Esophagus (tissue), 2 donors: ENCODE results near the gene TMEM109. TPM values are rescaled to one million over a fixed set of nuclear protein-coding genes. Genes with fewer than 3 reads are reported as not detected.

Experiments
- H3K27ac ChIP-seq, 2 donors: one replicate each; pipeline ENCODE4 v1.5.1; 2013; ENCODE audit warnings: low read depth in 2 of 2, mild to moderate bottlenecking in 2 of 2, inconsistent platforms in 1 of 2, low read length in 1 of 2, moderate library complexity in 1 of 2
- H3K27me3 ChIP-seq, 2 donors: one replicate each; pipeline ENCODE4 v1.6.1; 2013; ENCODE audit warnings: low read length in 2 of 2, control low read depth in 1 of 2, mild to moderate bottlenecking in 1 of 2; ENCODE audit not compliant: insufficient read depth in 2 of 2, control insufficient read depth in 1 of 2
- H3K36me3 ChIP-seq, 2 donors: one replicate each; pipeline ENCODE4 v1.6.1; 2013; ENCODE audit warnings: low read length in 1 of 2; ENCODE audit not compliant: control insufficient read depth in 2 of 2, insufficient read depth in 2 of 2
- H3K4me1 ChIP-seq, 2 donors: one replicate each; pipeline ENCODE4 v1.6.1; 2013; ENCODE audit warnings: low read length in 1 of 2; ENCODE audit not compliant: control insufficient read depth in 2 of 2, insufficient read depth in 2 of 2
- H3K4me3 ChIP-seq, 2 donors: one replicate each; pipeline ENCODE4 v1.5.1; 2013; ENCODE audit warnings: low read length in 2 of 2, mild to moderate bottlenecking in 2 of 2, low read depth in 1 of 2, moderate library complexity in 1 of 2
- H3K9me3 ChIP-seq, 2 donors: one replicate each; pipeline ENCODE4 v1.6.1; 2013; ENCODE audit warnings: mild to moderate bottlenecking in 2 of 2, low read depth in 1 of 2, low read length in 1 of 2, moderate library complexity in 1 of 2; ENCODE audit not compliant: control insufficient read depth in 2 of 2, insufficient read depth in 1 of 2
- WGBS, 2 donors: extraction: QIAGEN DNeasy Blood & Tissue Kit; methylation state at CpG; one replicate each; pipeline ENCODE4 v1.1.7; 2013; 5-methylcytosine and 5-hydroxymethylcytosine counted together
- polyA plus RNA-seq, 2 donors: library from polyadenylated mRNA; stranded (reverse); fragments of 200-250 nt; gene quantifications; one replicate each; pipeline ENCODE4 v1.2.3, GENCODE V29; 2013
- donor health status: healthy with polysubstance abuse.
- donor health status: Bipolar disorder and iron deficiency.

TMEM109 gene
- polyA plus RNA-seq, 2 donors = 68.4 to 112 TPM

DNA sequence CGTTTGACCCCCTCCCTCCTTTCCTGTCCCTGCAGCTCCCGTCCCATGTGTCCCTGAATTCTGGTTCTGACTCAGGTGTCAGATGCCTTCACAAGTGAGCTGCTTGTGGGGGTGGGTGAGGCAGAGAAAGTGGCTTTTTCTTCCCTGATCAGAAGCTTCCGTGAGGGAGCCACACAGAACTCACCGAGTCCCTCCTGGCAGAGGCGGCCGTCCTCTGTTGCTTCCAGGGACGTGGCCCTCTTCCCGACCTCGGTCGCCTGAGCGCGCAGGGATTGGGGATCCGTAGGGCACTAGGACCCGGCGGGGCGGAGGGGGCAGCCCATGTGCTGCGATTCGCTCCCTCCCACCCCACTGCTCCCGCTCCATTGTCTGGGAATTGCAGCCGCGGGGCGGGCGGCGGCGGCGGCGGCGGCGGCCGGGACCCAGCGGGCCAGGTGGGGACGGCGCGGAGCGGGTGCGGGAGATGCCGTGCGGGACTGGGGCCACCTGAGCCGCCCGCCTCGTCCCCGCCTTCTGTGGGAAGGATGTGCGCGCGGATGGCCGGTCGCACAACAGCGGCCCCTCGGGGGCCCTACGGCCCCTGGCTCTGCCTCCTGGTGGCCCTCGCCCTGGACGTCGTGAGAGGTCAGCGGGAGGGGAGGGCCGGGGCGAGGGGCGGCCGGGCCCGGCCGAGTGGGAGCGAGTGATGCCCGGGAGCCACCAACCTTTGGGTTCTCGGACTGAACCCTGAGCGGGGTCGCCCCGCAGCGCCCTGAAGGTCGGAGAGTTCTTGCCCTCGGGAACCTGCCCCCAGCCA is 10.3 kb downstream of the TMEM109 start, which contains the start of gene TMEM132A:
TMEM132A (plus strand) TSS at position 351 of the 796 bp plus-strand sequence; CDS start at position 525, 174 bp downstream.
- H3K36me3 ChIP-seq = peaks cover 11 to 39% of the 10 kb centered on the region in 2 donors
- no peaks in the 10 kb centered on the region for H3K27me3 ChIP-seq
- peak within 1 kb of the TSS; percentile 65 to 70 for H3K4me3 ChIP-seq
- peaks cover 12 to 34% of the 10 kb centered on the region in 2 donors for H3K4me1 ChIP-seq
- peak within 1 kb of the TSS in 1 of 2 donors; percentile 26 for H3K27ac ChIP-seq
- no peaks in the 10 kb centered on the region for H3K9me3 ChIP-seq
- 1 to 2% methylated on average over 46 to 69 of the region's 69 CpGs for WGBS, 2 donors

DNA sequence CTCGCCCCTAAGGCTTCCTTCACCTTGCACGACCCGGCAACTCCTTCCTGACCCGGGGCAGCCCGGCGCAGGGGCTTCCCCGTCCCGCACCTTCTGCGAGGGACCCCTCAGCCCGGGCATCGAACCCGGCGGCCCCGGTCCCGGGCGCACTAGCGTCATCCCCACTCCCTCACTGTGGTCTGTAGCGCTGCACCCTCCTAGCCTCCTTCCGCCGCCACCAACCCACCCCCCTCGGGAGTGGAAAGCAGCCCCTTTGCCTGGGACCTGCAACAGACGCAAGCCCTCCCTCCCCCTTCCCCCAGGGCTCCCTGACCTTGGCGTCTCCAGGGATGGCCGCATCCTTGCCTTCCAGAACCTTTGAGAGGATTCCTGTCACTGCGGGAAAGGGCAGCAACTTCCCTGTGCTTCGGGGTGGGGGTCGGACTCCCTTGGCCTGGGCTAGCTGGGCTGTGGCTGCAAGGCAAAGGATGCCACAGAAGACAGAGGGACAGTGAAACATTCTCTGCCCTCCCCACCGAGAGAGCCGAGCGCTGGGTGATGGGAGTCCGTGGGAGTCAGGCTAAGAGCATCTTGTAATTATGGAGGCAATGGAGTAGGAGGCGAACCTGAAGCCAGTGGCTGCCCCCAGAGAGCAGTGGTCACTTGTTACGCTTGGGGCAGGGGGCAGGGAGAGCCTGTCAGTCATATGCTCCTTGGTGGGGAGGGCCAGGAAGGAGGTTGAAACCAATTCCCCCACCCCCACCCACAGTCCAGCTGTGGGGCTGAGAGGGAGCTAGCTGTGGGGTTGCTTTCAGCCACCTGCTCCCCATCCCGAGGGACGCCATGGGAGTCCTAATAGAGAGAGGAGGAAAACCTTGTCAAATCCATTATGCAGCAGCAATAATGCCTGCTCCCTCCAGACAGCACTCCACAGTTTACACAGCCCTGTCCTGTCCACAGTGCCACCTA is 11.2 kb downstream of the TMEM109 start:
- peak overlapping the region; percentile 65 to 70 for H3K4me3 ChIP-seq
- WGBS, 2 donors = 5% methylated on average over 35 of the region's 35 CpGs
- peaks cover 6 to 27% of the 10 kb centered on the region in 2 donors for H3K4me1 ChIP-seq
- H3K36me3 ChIP-seq = peaks cover 11 to 32% of the 10 kb centered on the region in 2 donors
- no peaks in the 10 kb centered on the region for H3K27me3 ChIP-seq
- H3K9me3 ChIP-seq = no peaks in the 10 kb centered on the region
- H3K27ac ChIP-seq = no peak overlapping the region

DNA sequence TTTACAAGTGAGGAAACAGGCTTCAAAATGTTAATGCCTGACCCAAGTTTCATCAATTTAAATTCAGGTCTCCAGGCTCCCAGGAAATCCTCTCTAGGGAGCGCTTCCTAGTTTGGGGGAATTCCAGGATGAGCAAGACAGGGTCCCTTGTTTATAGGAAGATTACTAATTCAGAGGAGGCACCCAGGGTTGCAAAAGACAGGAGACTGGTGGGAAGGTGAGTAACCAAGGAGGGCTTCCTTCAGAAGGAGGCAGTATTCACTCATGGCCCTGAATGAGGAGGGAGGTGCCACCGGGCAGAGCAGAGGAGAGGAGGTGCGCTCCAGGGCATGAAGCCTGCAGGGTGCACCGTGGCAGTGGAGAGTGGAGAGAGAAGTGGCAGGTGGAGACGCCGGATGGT is 11.9 kb downstream of the TMEM109 start:
- H3K9me3 ChIP-seq = no peaks in the 10 kb centered on the region
- no peak overlapping the region for H3K4me3 ChIP-seq
- H3K27ac ChIP-seq = no peak overlapping the region
- H3K4me1 ChIP-seq = peaks cover 6 to 27% of the 10 kb centered on the region in 2 donors
- 50 to 52% methylated on average over 6 of the region's 6 CpGs for WGBS, 2 donors
- no peaks in the 10 kb centered on the region for H3K27me3 ChIP-seq
- peaks cover 7 to 33% of the 10 kb centered on the region in 2 donors for H3K36me3 ChIP-seq

DNA sequence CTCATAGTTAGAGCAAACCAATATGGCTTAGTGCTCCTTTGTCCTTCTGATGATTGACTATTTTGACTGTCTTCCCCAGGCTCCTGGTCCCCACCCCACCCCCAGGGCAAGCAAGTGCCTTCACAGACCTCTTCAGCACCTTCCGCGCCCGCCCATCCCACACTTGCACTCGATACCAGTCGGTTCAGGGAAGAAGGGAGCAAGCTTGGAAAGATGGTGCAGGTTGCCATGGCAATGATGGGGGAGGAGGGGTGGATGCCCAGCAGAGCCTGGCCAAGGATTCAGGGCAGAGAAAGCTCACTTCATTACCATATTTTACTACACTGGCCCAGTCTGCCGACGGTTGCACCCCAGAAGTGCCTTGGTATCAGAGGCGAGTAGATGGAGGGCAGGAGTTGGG is 12.5 kb downstream of the TMEM109 start:
- no peak overlapping the region for H3K4me3 ChIP-seq
- peaks cover 6 to 27% of the 10 kb centered on the region in 2 donors for H3K36me3 ChIP-seq
- H3K9me3 ChIP-seq = no peaks in the 10 kb centered on the region
- WGBS, 2 donors = 91 to 96% methylated on average over 8 of the region's 8 CpGs
- peaks cover 6 to 26% of the 10 kb centered on the region in 2 donors for H3K4me1 ChIP-seq
- H3K27ac ChIP-seq = no peak overlapping the region
- no peaks in the 10 kb centered on the region for H3K27me3 ChIP-seq

DNA sequence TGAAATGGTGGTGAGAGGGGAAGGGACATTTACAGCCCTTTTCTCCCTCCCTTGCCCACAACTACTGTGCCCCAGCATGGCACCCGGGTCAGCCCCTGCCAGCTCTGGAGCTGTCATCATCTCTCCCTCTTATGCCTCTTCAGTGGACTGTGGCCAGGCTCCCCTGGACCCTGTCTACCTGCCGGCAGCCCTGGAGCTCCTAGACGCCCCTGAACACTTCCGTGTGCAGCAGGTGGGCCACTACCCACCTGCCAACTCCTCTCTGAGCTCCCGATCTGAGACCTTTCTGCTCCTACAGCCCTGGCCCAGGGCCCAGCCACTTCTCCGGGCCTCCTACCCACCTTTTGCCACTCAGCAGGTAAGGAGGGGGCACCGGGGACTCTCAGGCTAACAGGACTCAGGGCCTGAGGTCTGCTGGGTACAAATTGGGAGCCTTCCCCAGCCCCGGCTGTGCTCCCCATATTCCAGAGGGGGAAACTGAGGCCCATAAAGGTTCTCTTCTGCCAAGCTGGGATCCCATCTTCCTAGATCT is 13.2 kb downstream of the TMEM109 start:
- Histone ChIP-seq H3K4me3 (no peak overlapping the region), H3K27ac (no peak overlapping the region), H3K4me1 (peaks cover 6 to 22% of the 10 kb centered on the region in 2 donors), H3K9me3 (no peaks in the 10 kb centered on the region), H3K36me3 (peaks cover 3 to 20% of the 10 kb centered on the region in 2 donors), H3K27me3 (no peaks in the 10 kb centered on the region)
- 80 to 85% methylated on average over 8 of the region's 8 CpGs for WGBS, 2 donors

DNA sequence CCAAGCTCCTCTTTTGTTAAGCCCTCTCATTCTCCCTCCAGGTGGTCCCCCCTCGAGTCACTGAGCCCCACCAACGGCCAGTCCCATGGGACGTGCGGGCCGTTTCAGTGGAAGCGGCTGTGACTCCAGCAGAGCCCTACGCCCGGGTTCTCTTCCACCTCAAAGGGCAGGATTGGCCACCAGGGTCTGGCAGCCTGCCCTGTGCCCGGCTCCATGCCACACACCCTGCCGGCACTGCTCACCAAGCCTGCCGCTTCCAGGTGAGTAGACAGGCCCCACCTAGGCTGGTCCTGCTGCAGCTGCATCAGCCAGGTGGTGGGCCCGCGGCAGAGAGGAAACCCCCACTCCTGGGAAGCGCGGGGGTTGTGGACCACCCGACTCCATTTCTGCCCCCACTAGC is 13.6 kb downstream of the TMEM109 start:
- Histone ChIP-seq H3K4me3 (no peak overlapping the region), H3K9me3 (no peaks in the 10 kb centered on the region), H3K27me3 (no peaks in the 10 kb centered on the region), H3K36me3 (peaks cover 3 to 16% of the 10 kb centered on the region in 2 donors), H3K4me1 (peaks cover 6 to 22% of the 10 kb centered on the region in 2 donors), H3K27ac (no peak overlapping the region)
- 68 to 81% methylated on average over 16 of the region's 16 CpGs for WGBS, 2 donors

DNA sequence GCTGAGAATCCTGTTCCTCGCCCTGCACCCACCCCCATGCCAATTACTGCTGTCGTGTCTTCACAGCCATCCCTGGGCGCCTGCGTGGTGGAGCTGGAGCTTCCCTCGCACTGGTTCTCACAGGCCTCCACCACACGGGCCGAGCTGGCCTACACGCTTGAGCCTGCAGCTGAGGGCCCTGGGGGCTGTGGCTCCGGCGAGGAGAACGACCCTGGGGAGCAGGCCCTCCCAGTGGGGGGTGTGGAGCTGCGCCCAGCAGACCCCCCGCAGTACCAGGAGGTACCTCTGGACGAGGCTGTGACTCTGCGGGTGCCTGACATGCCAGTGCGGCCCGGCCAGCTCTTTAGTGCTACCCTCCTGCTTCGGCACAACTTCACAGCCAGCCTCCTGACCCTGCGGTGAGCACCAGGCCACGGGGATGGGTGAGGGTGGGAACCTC is 14.6 kb downstream of the TMEM109 start:
- no peaks in the 10 kb centered on the region for H3K9me3 ChIP-seq

DNA sequence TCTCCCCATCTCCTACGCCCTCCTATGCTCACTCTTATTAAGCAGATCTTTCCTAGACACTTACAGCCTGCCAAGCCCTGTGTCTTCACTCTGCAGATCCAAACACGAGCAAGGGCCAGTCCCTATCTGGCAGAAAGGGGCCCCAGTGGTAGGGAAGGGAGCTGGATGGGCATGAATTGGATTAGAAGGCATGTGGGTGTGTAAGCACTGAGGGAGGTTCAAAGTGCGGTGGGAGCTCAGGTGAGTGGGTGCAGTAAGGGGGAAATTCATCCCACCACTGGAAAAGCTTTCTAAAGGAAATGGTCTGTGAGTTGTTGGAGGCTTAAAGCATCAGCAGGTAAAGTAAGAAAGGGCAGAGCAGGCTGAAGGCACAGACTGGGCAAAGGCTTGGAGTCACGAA is 15.8 kb downstream of the TMEM109 start:
- WGBS, 2 donors = 66 to 78% methylated on average over 4 of the region's 4 CpGs

More for the DNA sequence above, 14.6 kb downstream of the TMEM109 start:
- WGBS, 2 donors = 88 to 90% methylated on average over 20 of the region's 20 CpGs
- Histone ChIP-seq H3K4me3 (no peak overlapping the region), H3K27ac (no peak overlapping the region), H3K36me3 (peaks cover 0 to 12% of the 10 kb centered on the region in 2 donors), H3K27me3 (no peaks in the 10 kb centered on the region), H3K4me1 (peaks cover 6 to 22% of the 10 kb centered on the region in 2 donors)

DNA sequence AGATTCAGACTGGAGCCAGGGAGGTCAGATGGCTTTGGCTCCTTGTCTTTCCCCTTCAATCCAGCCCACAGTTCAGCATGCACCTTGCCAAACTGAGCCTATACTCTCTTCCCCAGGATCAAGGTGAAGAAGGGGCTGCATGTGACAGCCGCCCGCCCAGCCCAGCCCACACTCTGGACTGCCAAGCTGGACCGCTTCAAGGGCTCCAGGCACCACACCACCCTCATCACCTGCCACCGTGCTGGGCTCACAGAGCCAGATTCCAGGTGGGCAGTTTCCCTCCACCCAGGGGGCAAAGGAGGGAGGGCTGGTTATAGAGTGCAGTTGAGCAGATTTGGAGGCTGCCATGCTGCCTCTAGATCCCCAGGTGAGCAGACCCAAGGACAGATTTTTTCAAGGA is 16.4 kb downstream of the TMEM109 start:
- Histone ChIP-seq H3K4me3 (no peak overlapping the region), H3K4me1 (peaks cover 0 to 12% of the 10 kb centered on the region in 2 donors), H3K27me3 (no peaks in the 10 kb centered on the region), H3K9me3 (no peaks in the 10 kb centered on the region), H3K27ac (no peak overlapping the region), H3K36me3 (peaks cover 0 to 15% of the 10 kb centered on the region in 2 donors)
- WGBS, 2 donors = 85 to 91% methylated on average over 4 of the region's 4 CpGs

More for the DNA sequence above, 15.8 kb downstream of the TMEM109 start:
- peaks cover 0 to 15% of the 10 kb centered on the region in 2 donors for H3K4me1 ChIP-seq
- H3K9me3 ChIP-seq = no peaks in the 10 kb centered on the region
- H3K4me3 ChIP-seq = no peak overlapping the region
- H3K27ac ChIP-seq = no peak overlapping the region
- H3K27me3 ChIP-seq = no peaks in the 10 kb centered on the region
- H3K36me3 ChIP-seq = peaks cover 0 to 15% of the 10 kb centered on the region in 2 donors
